ENCODE data around the gene DMAC1.

The DMAC1 gene

GRCh38 chr9:7782400-7783120, 17.0 kb downstream of the DMAC1 start:
- DNase-seq, result no peak

DNA sequence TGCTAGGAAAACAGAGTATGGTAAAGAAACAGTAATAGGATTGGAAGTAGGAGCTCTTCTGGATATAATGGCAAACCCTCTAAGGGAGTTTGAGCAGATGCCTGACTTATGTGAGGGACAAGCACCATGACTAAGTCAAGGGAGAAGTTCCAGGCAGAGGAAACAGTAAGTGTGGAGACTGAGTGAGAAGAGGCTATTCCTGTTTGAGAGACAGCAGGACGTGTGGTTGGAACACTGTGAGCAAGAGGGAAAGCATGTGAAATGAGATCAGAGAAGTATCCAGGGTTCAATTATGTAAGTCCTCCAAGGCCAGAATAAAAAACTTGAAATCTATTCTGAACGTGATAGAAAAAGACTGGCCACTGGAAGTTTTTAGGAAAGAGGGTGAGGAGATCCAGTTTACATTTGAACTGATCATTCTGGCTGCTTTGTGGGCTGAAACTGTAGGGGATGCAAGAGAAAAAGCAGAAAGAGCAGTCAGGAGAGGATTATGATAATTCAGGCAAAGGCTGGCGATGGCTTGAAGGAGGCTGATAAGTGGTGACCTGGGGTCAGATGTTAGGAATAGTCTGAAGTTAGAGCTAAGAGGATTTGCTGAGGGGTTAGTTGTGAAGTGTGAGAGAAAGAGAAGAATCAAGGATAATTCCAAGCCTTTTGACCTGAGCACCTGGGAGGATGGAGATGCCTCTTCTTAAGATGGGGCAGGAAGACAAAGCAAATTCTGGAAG, 19.2 kb downstream of the DMAC1 start:
- no peak for DNase-seq

DNA sequence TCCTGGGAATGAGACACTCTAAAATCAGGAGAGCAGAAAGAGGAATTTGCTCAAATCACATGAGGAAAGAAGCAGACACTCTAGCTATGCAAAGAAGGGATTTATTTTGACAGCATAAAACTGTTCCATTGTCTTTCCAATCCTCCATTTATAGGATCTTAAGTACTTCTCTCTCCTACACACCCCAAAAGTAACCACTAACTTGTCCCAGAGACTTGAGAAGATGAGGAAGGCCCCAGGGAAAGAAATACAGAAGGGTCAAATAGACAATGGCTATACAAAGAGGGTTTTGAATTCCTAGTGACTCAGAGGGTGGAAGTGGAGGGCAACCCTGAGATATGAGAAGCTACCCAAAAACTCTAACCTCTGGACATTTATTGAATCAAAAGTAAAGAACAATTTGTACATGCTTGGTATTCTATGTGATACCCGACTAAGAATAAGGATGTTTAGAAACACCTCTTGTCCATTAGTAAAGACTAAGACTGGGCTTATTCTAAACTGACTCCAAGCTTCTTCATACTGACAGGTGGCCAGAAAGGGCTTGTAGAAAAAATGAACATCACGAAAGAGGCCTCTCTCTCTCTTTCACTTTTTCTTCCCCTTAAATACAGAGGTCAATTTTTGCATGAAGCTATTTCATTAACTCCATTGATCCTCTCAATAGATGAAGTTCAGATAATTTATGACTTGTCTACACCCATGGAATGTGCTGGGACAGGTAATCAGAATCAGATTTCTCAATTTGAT, 20.6 kb downstream of the DMAC1 start:
- DNase-seq, result no peak

DNA sequence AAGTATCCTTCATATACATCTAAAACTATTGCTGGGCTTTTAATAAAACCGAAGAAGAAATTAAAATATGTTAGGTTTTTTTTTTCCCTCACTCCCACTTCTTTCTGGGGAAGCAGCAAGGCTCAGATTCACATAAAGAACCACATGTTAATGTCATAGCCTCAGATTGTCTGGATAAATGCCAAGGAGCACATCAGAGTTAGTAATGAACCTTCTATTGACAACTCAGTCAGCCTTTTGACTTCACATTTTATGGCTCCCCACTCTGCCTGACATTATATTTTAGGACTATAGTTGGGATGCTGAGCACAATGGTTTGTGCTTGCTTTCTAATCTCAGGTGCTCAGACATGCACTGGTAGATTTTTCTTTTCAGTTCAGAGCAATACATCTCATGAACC, 21.8 kb downstream of the DMAC1 start:
- DNase-seq, result no peak

GRCh38 chr9:7770111-7770510, 29.5 kb downstream of the DMAC1 start:
- DNase-seq, result no peak

DNA sequence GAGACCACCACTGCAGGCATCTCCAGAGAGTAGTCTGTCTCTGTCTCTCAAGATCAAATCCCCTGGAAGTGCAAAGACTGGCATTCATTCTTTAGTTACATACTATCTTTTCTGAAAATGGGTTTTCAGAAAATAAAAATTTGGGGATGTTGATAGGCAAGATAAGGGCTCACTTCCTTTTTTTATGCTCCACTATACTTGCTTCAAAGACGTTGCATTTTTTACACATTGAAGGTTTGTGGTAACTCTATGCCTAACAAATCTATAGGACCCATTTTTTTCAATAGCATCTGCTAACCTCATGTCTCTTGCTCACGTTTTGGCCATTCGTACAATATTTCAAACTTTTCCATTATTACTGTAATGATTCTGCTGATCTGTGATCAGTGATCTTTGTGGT, 37.0 kb downstream of the DMAC1 start:
- no peak for DNase-seq

DNA sequence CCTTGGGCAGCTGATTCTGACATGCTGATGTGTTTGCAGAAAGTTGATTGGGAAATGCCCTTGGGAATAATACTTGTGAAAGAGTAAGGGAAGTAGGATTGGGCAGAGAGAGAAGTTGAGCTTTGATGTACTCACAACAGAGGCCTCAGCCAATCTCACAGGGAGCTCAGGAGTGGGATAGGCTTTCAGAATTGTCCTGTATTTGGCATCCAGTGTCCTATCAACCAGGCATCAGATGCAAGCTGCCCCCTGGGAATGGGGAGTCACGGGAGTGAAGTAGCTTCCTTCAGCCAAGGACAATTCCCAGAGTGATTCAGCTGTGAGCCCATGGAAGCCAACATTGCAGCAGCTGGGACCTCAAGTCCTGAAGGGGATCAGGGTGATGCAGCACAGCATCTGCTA, 39.6 kb downstream of the DMAC1 start:
- DNase-seq, result no peak

- no peak for DNase-seq
Observed at GRCh38 chr9:7756088-7756487, 43.5 kb downstream of the DMAC1 start.

GRCh38 chr9:7752481-7752880, 47.1 kb downstream of the DMAC1 start:
- no peak for DNase-seq
